Limb (tissue), 2 donors: ENCODE data around the gene PUSL1.
"Not testable (repeated sequence)": the region's sequence is repeated elsewhere in the genome, so short reads cannot be mapped to it uniquely, and the experiment has no call there.

Experiments
- DNase-seq, 2 donors: peaks; one replicate each; pipeline ENCODE4 v3.0.0-alpha.2; 2016; ENCODE audit errors: extremely low spot score in 2 of 2

The PUSL1 gene

GRCh38 chr1:1309251-1310108 lies 1.1 kb downstream of the PUSL1 start:
- no peak for DNase-seq

GRCh38 chr1:1310109-1310385 lies 1.6 kb downstream of the PUSL1 start:
- DNase-seq, result no peak

- no peak for DNase-seq
These were observed 2.2 kb downstream of the PUSL1 start for GRCh38 chr1:1310476-1311053.

- no peak for DNase-seq
These were observed 3.0 kb downstream of the PUSL1 start for GRCh38 chr1:1311107-1312104.

- DNase-seq, result no peak
These were observed 4.3 kb downstream of the PUSL1 start for GRCh38 chr1:1312450-1313314.

- DNase-seq, result no peak
These were observed 5.3 kb downstream of the PUSL1 start for GRCh38 chr1:1313500-1314236.

- DNase-seq, result no peak
These were observed 5.8 kb downstream of the PUSL1 start for GRCh38 chr1:1314237-1314586.

- no peak for DNase-seq
These were observed 6.4 kb downstream of the PUSL1 start for GRCh38 chr1:1314678-1315335.

GRCh38 chr1:1315435-1315954 lies 7.1 kb downstream of the PUSL1 start:
- DNase-seq, result no peak

- DNase-seq, result not testable (repeated sequence)
These were observed 7.8 kb downstream of the PUSL1 start for GRCh38 chr1:1316199-1316598.

GRCh38 chr1:1317420-1317819 lies 9.0 kb downstream of the PUSL1 start:
- no peak for DNase-seq

- DNase-seq, result no peak
These were observed 9.8 kb downstream of the PUSL1 start for GRCh38 chr1:1318131-1318652.

- no peak for DNase-seq
These were observed 10.6 kb downstream of the PUSL1 start for GRCh38 chr1:1318777-1319645.

GRCh38 chr1:1319646-1319941 lies 11.2 kb downstream of the PUSL1 start:
- no peak for DNase-seq

GRCh38 chr1:1320666-1321448 lies 12.5 kb downstream of the PUSL1 start:
- no peak for DNase-seq

- DNase-seq, result no peak
These were observed 13.1 kb downstream of the PUSL1 start for GRCh38 chr1:1321477-1321876.

- no peak for DNase-seq
These were observed 14.0 kb downstream of the PUSL1 start for GRCh38 chr1:1322418-1322817.

GRCh38 chr1:1322952-1323351 lies 14.6 kb downstream of the PUSL1 start:
- DNase-seq, result no peak
